T-cell (primary cell): ENCODE data around the gene SPATS2L. TPM values are rescaled to one million over a fixed set of nuclear protein-coding genes. Genes with fewer than 3 reads are reported as not detected.

Experiments
- ATAC-seq, 4 experiments: fragments of 200-7000 bp in 3 of 4; fragments of 150-1000 bp in 1 of 4; cut with Tn5 transposase; replicated peaks in 1 of 4; 1 replicate in 3 of 4; 2 replicates in 1 of 4; pipeline ENCODE4 v1.10.0; 2021; ENCODE audit warnings: moderate library complexity in 3 of 4, mild to moderate bottlenecking in 2 of 4, moderate number of reproducible peaks in 1 of 4
- CTCF ChIA-PET, 2 donors: fragments of 300-600 bp; sonication (Branson Sonifier 250); formaldehyde crosslinking; loops; one replicate each; lab custom pipeline; 2022; ENCODE audit warnings: antibody characterized with exemption in 2 of 2; lab: Charles Lee
- POLR2A ChIA-PET, 2 donors: fragments of 300-600 bp; sonication (Branson Sonifier 250); formaldehyde crosslinking; loops; one replicate each; lab custom pipeline; 2022; ENCODE audit warnings: antibody characterized with exemption in 2 of 2; lab: Charles Lee
- DNase-seq, 35 experiments: peaks; one replicate each; pipeline versions ENCODE4 v3.0.0 to v3.0.0-alpha.2; 2013 to 2023
- H3K27ac ChIP-seq: one replicate; pipeline ENCODE4 v1.5.1; 2013; ENCODE audit warnings: low read length
- H3K27me3 ChIP-seq, 2 experiments: replicated peaks in 1 of 2; 1 replicate in 1 of 2; 2 replicates in 1 of 2; pipeline versions ENCODE4 v1.6.1 to v1.7.0; 2013; ENCODE audit warnings: low read length in 1 of 2, mixed read lengths in 1 of 2; ENCODE audit not compliant: control insufficient read depth in 2 of 2, insufficient read depth in 2 of 2; ENCODE audit errors: extremely low read depth in 1 of 2
- H3K36me3 ChIP-seq, 2 donors: 1 replicate in 1 of 2; 2 replicates in 1 of 2; pipeline versions ENCODE4 v1.6.1 to v1.7.0; 2013; ENCODE audit warnings: low read length in 1 of 2; ENCODE audit not compliant: control insufficient read depth in 2 of 2, insufficient read depth in 1 of 2; ENCODE audit errors: extremely low read depth in 1 of 2
- H3K4me1 ChIP-seq, 2 experiments: 1 replicate in 1 of 2; 2 replicates in 1 of 2; pipeline versions ENCODE4 v1.6.1 to v1.7.0; 2013; ENCODE audit warnings: low read length in 2 of 2, mixed read lengths in 1 of 2; ENCODE audit not compliant: insufficient read depth in 2 of 2, control insufficient read depth in 1 of 2; ENCODE audit errors: extremely low read depth in 1 of 2
- H3K4me3 ChIP-seq, 2 donors: 1 replicate in 1 of 2; 2 replicates in 1 of 2; pipeline versions ENCODE4 v1.5.1 to v1.7.0; 2013; ENCODE audit warnings: mild to moderate bottlenecking in 2 of 2, low read length in 1 of 2, moderate library complexity in 1 of 2; ENCODE audit not compliant: control insufficient read depth in 1 of 2; ENCODE audit errors: extremely low read depth in 1 of 2
- H3K9me3 ChIP-seq: 2 replicates; pipeline ENCODE4 v1.7.0; 2013
- H3K27ac Mint-ChIP-seq, 2 donors: one replicate each; pipeline ENCODE4 v1.8.0; 2020 to 2021; ENCODE audit warnings: mild to moderate bottlenecking in 2 of 2, mixed read lengths in 2 of 2
- H3K27me3 Mint-ChIP-seq, 2 donors: one replicate each; pipeline ENCODE4 v1.8.0; 2021 to 2022; ENCODE audit warnings: mixed read lengths in 2 of 2
- H3K36me3 Mint-ChIP-seq: one replicate; pipeline ENCODE4 v1.8.0; 2021; ENCODE audit warnings: mixed read lengths
- H3K4me1 Mint-ChIP-seq, 3 donors: one replicate each; pipeline ENCODE4 v1.8.0; 2020 to 2022; ENCODE audit warnings: mixed read lengths in 3 of 3, mild to moderate bottlenecking in 1 of 3
- H3K4me3 Mint-ChIP-seq, 3 donors: one replicate each; pipeline ENCODE4 v1.8.0; 2020 to 2022; ENCODE audit warnings: mild to moderate bottlenecking in 3 of 3, mixed read lengths in 3 of 3, moderate library complexity in 3 of 3
- H3K9me3 Mint-ChIP-seq, 3 donors: one replicate each; pipeline ENCODE4 v1.8.0; 2020 to 2022; ENCODE audit warnings: mixed read lengths in 3 of 3
- WGBS: methylation state at CpG from one replicate; pipeline ENCODE4 v1.1.5; 2013; ENCODE audit warnings: missing lambda C conversion rate; ENCODE audit not compliant: insufficient coverage; 5-methylcytosine and 5-hydroxymethylcytosine counted together
- total RNA-seq, 35 experiments: library from RNA in 6 of 35; stranded (reverse) in 6 of 35; fragments of 120-200 nt in 1 of 35; gene quantifications; one replicate each; pipeline versions ENCODE4 v1.2.1 to v1.2.4 and lab custom pipeline; 2013 to 2026

SPATS2L gene
- total RNA-seq, 5 donors from 2014 or later (not counting 1 experiment from before 2014, with no cell fraction given), result 5.4 to 9.3 (median 5.9) TPM

DNA sequence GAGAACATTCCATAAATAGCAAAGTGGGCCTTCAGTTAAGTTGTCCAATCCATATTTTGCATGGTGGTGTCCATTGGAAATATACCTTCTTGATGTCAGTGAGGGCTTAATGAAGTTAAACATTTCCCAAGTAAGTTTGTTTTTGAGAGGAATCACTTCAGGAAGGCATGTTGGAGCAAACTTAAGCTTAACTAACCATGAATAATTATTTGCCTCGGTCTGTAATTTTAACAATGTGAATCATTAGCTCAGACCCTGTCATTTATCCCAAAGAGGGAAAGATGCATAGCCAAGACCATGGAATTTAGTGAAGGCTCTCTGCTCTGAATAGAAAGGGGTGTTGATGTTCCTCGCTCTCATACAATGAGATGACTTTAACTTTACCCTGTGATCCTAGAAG is 47.4 kb downstream of the SPATS2L start:
- H3K27ac Mint-ChIP-seq, result no peak overlapping the region

DNA sequence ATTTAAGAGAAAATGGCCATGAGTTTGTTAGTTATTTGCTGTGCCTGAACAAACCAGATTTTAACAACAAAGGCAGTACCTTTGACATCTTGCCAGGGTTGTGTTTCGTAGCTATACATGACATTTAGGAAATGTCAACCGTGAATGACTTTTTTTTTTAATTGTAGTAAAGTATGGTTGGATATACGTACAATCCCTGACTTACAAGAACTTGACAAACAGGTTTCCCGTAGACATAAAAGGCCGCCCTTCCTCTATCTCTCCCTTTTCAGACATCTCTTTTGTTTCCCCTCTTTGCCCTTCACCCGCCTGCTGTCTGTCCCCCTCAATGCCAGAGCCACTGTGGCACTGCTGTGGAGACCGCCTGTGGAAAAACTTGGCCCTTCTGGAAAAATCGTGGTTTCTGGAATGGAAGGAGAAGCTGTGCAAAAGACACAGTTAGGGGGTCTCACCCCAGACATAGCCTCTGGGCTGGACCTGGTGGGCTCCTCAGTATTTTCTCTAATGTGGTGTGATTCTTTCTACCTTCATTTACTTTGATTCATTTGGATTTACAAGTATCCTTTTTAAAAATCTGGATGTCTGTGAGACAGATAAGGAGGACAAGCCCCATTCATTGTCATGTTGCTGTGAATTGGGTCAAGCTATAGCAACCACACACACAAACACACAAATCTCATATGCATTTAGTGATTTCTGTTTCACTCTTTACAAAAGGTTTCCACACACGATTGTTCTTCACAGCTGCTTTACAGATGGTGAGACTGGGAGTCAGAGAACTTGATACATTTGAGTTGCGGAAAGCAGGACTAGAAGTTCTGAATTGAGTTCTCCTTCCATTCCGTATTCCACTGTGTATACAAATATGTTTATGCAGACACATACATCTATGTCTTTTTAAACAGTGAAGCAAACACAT is 48.6 kb downstream of the SPATS2L start:
- no peak for DNase-seq
- Histone ChIP-seq H3K4me3 (no peak overlapping the region), H3K9me3 (no peaks in the 10 kb centered on the region), H3K36me3 (no peaks in the 10 kb centered on the region), H3K27me3 (no peaks in the 10 kb centered on the region), H3K4me1 (no peaks in the 10 kb centered on the region), H3K27ac (no peak overlapping the region)
- 92% methylated on average over 2 of the region's 11 CpGs for WGBS
- Mint-ChIP-seq H3K27me3 (no peaks in the 10 kb centered on the region), H3K36me3 (no peaks in the 10 kb centered on the region), H3K27ac (no peak overlapping the region), H3K4me3 (no peak overlapping the region), H3K9me3 (no peaks in the 10 kb centered on the region), H3K4me1 (no peaks in the 10 kb centered on the region)
- no peak for ATAC-seq
- ChIA-PET CTCF (interaction anchor here (0.7 kb wide), 2 partner anchors 13 to 173 kb away, joined by 3 read pairs; no protein-coding TSS in a partner anchor), POLR2A (no interaction called here)

More for the DNA sequence above, 47.4 kb downstream of the SPATS2L start:
- no peak for ATAC-seq
- H3K4me1 ChIP-seq, result no peaks in the 10 kb centered on the region
- ChIA-PET POLR2A (no interaction called here), CTCF (no interaction called here)
- no peaks in the 10 kb centered on the region for H3K36me3 ChIP-seq
- no peak for DNase-seq
- no CpG with 5 or more reads among the region's 2 CpGs for WGBS
- H3K36me3 Mint-ChIP-seq, result no peaks in the 10 kb centered on the region
- no peak overlapping the region for H3K4me3 Mint-ChIP-seq
- no peak overlapping the region for H3K4me3 ChIP-seq
- no peaks in the 10 kb centered on the region for H3K9me3 ChIP-seq
- H3K27me3 Mint-ChIP-seq, result no peaks in the 10 kb centered on the region
- no peaks in the 10 kb centered on the region for H3K9me3 Mint-ChIP-seq
- no peaks in the 10 kb centered on the region for H3K27me3 ChIP-seq
- H3K4me1 Mint-ChIP-seq, result no peaks in the 10 kb centered on the region
- H3K27ac ChIP-seq, result no peak overlapping the region

DNA sequence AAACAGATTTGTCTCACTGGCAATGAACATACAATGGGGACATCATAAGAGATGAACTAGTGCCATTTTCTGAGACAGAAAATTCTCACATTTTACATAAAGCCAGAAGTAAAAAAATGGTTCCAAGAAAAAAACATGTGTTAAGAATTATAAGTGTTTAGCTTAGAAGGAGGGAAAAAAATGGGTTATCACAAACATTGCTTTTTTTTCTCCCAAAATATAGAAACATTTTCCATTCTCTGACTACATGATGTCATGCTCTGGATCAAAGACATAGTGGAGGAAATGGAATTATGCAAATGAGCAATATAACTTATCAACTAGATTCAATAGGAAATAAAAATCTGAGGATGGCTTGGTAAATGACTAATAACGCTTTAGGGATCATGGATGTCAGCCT is 49.8 kb downstream of the SPATS2L start:
- Mint-ChIP-seq H3K36me3 (no peaks in the 10 kb centered on the region), H3K27me3 (no peaks in the 10 kb centered on the region), H3K27ac (no peak overlapping the region), H3K9me3 (no peaks in the 10 kb centered on the region), H3K4me3 (no peak overlapping the region), H3K4me1 (no peaks in the 10 kb centered on the region)
- DNase-seq (no peak), ATAC-seq (no peak)
- H3K4me1 ChIP-seq, result no peaks in the 10 kb centered on the region
- ChIA-PET POLR2A (no interaction called here), CTCF (no interaction called here)
- H3K4me3 ChIP-seq, result no peak overlapping the region
- no peak overlapping the region for H3K27ac ChIP-seq
- no peaks in the 10 kb centered on the region for H3K9me3 ChIP-seq
- no peaks in the 10 kb centered on the region for H3K27me3 ChIP-seq
- no peaks in the 10 kb centered on the region for H3K36me3 ChIP-seq
- WGBS, result no CpG with 5 or more reads among the region's 1 CpG

DNA sequence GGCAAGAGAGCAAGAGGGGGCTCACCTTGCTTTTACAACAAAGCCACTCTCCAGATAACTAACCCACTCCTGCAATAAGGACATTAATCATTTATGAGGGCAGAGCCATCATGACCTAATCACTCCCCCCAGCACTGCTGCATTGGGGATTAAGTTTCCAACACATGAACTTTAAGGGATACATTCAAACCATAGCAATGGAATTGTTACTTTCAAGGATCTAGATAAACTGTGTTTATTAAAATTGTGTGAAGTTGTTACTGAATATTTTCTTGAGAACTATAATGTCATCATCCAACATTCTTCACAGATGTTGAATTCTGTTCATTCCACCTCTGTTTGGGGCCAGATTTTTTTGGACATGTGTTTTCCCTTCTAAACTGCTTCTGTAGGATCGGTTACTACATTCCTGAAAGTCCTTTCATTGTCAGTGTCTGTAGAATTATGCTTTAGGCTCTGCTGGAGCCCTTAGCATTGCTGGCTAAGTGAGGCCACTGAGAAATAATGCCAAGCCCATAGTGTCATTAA is 50.4 kb downstream of the SPATS2L start:
- no peaks in the 10 kb centered on the region for H3K27me3 ChIP-seq
- Mint-ChIP-seq H3K4me3 (no peak overlapping the region), H3K27ac (no peak overlapping the region), H3K4me1 (no peaks in the 10 kb centered on the region), H3K9me3 (no peaks in the 10 kb centered on the region), H3K27me3 (no peaks in the 10 kb centered on the region), H3K36me3 (no peaks in the 10 kb centered on the region)
- ATAC-seq, result no peak
- 100% methylated on average over 1 of the region's 1 CpG for WGBS
- H3K9me3 ChIP-seq, result no peaks in the 10 kb centered on the region
- POLR2A ChIA-PET, result no interaction called here
- no peak overlapping the region for H3K27ac ChIP-seq
- H3K36me3 ChIP-seq, result no peaks in the 10 kb centered on the region
- no peak for DNase-seq
- no peaks in the 10 kb centered on the region for H3K4me1 ChIP-seq
- no peak overlapping the region for H3K4me3 ChIP-seq
- CTCF ChIA-PET, result interaction anchor here in 1 of 2 donors (0.5 kb wide), 1 partner anchor 126 kb away, joined by 12 read pairs; no protein-coding TSS in a partner anchor

DNA sequence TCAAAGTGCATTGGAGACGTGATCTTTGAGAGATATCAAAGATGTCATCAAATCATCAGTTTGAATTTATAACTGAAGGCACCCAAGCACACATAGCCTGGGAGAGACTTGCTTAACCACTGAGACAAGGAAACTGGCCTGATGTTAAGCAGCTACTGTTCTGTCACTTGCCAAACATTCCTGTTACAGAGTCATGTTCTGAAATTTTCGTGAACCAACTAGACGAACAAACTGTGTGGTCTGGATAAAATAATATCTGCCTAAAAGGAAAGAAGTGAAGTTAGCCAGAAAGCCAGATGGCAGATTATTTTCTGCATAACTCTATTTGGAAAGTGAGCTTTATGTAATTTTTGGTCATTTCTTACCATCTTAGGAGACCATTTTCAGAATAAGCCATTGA is 51.4 kb downstream of the SPATS2L start:
- no peak overlapping the region for H3K4me3 Mint-ChIP-seq
- CTCF ChIA-PET, result no interaction called here
- H3K4me1 Mint-ChIP-seq, result no peaks in the 10 kb centered on the region
- H3K27me3 Mint-ChIP-seq, result no peaks in the 10 kb centered on the region
- no peak overlapping the region for H3K27ac ChIP-seq
- H3K4me3 ChIP-seq, result no peak overlapping the region
- H3K9me3 ChIP-seq, result no peaks in the 10 kb centered on the region
- H3K9me3 Mint-ChIP-seq, result no peaks in the 10 kb centered on the region
- WGBS, result 90% methylated on average over 2 of the region's 3 CpGs
- no peak overlapping the region for H3K27ac Mint-ChIP-seq
- no peaks in the 10 kb centered on the region for H3K36me3 ChIP-seq
- POLR2A ChIA-PET, result no interaction called here
- no peaks in the 10 kb centered on the region for H3K27me3 ChIP-seq
- ATAC-seq (no peak), DNase-seq (no peak)
- H3K4me1 ChIP-seq, result no peaks in the 10 kb centered on the region
- H3K36me3 Mint-ChIP-seq, result no peaks in the 10 kb centered on the region

DNA sequence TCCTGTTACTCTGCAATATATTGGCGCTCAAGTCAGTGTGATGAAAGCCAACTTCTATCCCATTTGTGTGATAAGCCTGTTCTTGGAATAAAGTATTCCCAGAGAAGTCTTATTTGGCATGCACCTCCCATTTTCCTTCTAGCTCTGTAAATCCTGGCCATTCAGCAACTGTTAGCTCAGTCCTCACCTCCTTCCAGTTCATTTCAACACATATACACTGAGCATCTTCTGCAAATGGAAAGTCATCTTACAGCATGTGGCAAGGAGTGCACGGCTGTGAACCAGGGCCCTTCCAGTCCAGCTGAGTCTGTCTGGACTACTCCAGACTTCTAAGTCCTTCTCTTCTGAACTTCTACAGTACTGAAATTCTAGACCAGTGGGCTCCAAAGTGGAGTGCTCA is 53.1 kb downstream of the SPATS2L start:
- Histone ChIP-seq H3K27me3 (no peaks in the 10 kb centered on the region), H3K9me3 (no peaks in the 10 kb centered on the region), H3K27ac (no peak overlapping the region), H3K4me1 (no peaks in the 10 kb centered on the region), H3K4me3 (no peak overlapping the region), H3K36me3 (no peaks in the 10 kb centered on the region)
- H3K9me3 Mint-ChIP-seq, result no peaks in the 10 kb centered on the region
- ATAC-seq (no peak), DNase-seq (no peak)
- H3K27me3 Mint-ChIP-seq, result peaks cover 0 to 3% of the 10 kb centered on the region in 2 donors
- CTCF ChIA-PET, result interaction anchor here (0.6 to 1.1 kb wide), 3 partner anchors 13 to 456 kb away, joined by 3 to 4 read pairs (median 3); no protein-coding TSS in a partner anchor
- no peaks in the 10 kb centered on the region for H3K4me1 Mint-ChIP-seq
- POLR2A ChIA-PET, result interaction anchor here in 1 of 2 donors (0.8 kb wide), 1 partner anchor 1549 kb away, joined by 4 read pairs; no protein-coding TSS in a partner anchor
- no peak overlapping the region for H3K27ac Mint-ChIP-seq
- H3K36me3 Mint-ChIP-seq, result no peaks in the 10 kb centered on the region
- H3K4me3 Mint-ChIP-seq, result no peak overlapping the region
- WGBS, result no CpG with 5 or more reads among the region's 2 CpGs
